Kidney capillary endothelial cell (primary cell): ENCODE measurements around the gene KAT8.
A peak's percentile ranks its signal among the peaks of the same experiment; 100 is the strongest.
"Not testable (repeated sequence)": the region's sequence is repeated elsewhere in the genome, so short reads cannot be mapped to it uniquely, and the experiment has no call there.

Experiments
- DNase-seq: peaks from one replicate; pipeline ENCODE4 v3.0.0-alpha.2; 2018; ENCODE audit warnings: low spot score

The KAT8 gene

GRCh38 chr16:31131841-31132271, 14.4 kb downstream of the KAT8 start:
- no peak for DNase-seq

GRCh38 chr16:31132303-31132979, 15.0 kb downstream of the KAT8 start:
- no peak for DNase-seq

GRCh38 chr16:31133046-31133501, 15.6 kb downstream of the KAT8 start:
- no peak for DNase-seq

- DNase-seq: no peak
Observed at GRCh38 chr16:31134091-31134571, 16.7 kb downstream of the KAT8 start.

- DNase-seq: no peak
Observed at GRCh38 chr16:31134625-31135534, 17.4 kb downstream of the KAT8 start.

- DNase-seq: no peak
Observed at GRCh38 chr16:31135535-31136286, 18.2 kb downstream of the KAT8 start, which contains the start of gene PRSS8. Gene PRSS8 (minus strand): TSS chr16:31135727. CDS start chr16:31135498, 229 bp downstream.

GRCh38 chr16:31136287-31136662, 18.8 kb downstream of the KAT8 start:
- no peak for DNase-seq

GRCh38 chr16:31136822-31137499, 19.5 kb downstream of the KAT8 start:
- DNase-seq: not testable (repeated sequence)

GRCh38 chr16:31138621-31139578, 21.4 kb downstream of the KAT8 start:
- peak; percentile 30 for DNase-seq

GRCh38 chr16:31141071-31141469, 23.6 kb downstream of the KAT8 start:
- DNase-seq: not testable (repeated sequence)

- DNase-seq: no peak
Observed at GRCh38 chr16:31141489-31142108, 24.1 kb downstream of the KAT8 start.

- DNase-seq: peak; percentile 96
Observed at GRCh38 chr16:31142109-31143010, 24.9 kb downstream of the KAT8 start.

GRCh38 chr16:31143011-31143693, 25.7 kb downstream of the KAT8 start:
- DNase-seq: no peak

- DNase-seq: no peak
Observed at GRCh38 chr16:31143694-31144148, 26.3 kb downstream of the KAT8 start.

GRCh38 chr16:31144418-31144817, 27.0 kb downstream of the KAT8 start:
- DNase-seq: not testable (repeated sequence)

GRCh38 chr16:31145398-31145990, 28.0 kb downstream of the KAT8 start:
- no peak for DNase-seq

- no peak for DNase-seq
Observed at GRCh38 chr16:31147574-31147973, 30.1 kb downstream of the KAT8 start.

GRCh38 chr16:31148281-31148728, 30.8 kb downstream of the KAT8 start:
- DNase-seq: no peak
